GM03348 (cell line): Measurements from ENCODE around the gene DYNLT2.
A peak's percentile ranks its signal among the peaks of the same experiment; 100 is the strongest.

Source experiments
- DNase-seq: peaks from one replicate; pipeline ENCODE4 v3.0.0; 2012; ENCODE audit warnings: low spot score

Gene DYNLT2

DNA sequence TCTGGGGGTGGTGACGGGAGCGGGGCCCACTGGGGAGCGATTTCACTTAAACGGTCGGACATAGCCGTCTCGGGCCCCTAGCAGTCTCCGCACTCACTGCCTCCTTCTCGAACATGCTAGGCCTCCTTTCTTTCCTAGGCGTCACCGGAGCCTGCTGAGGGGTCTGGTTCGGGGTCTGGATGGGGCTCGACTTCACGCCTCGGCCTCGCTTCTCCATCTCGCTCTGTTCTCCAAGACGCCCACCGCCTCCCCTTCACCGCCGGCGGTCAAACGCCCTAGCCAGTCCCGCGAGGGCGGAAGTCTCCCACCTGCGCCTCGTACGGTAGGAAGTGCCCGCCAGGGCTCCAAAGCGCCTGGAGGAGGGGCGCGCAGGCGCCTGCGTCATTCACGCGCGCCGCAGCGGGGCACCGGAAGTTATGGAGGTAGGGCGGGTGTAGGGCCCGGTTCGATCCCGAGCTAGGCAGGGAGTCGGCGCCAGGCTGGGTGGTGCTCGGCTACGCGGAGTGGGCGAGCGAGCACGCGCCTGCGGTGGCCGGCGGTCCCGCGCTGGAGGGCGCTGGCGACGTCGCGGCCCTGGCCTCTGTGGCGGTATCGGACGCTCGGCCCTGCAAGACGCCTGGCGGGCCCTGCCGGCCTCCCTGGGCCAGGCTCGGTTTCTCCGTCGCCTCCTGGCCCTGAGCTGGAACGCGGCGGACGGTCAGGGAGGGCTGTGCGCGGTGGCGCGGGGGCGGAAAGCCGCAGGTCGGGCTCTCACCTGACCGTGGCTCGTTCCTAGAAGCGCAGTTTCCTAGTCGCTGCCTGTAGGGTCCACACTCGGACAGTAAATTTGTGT lies at the start of gene DYNLT2, which contains the start of gene ERMARD:
DYNLT2 (minus strand) TSS at position 331 of the 832 bp plus-strand sequence; CDS start at position 217, 114 bp downstream.
ERMARD (plus strand) TSS at position 381 of the 832 bp plus-strand sequence; CDS start at position 417, 36 bp downstream.
- DNase-seq: peak; percentile 97

GRCh38 chr6:169800668-169801395 lies 49.5 kb upstream of the DYNLT2 start:
- DNase-seq: peak; percentile 76

DNA sequence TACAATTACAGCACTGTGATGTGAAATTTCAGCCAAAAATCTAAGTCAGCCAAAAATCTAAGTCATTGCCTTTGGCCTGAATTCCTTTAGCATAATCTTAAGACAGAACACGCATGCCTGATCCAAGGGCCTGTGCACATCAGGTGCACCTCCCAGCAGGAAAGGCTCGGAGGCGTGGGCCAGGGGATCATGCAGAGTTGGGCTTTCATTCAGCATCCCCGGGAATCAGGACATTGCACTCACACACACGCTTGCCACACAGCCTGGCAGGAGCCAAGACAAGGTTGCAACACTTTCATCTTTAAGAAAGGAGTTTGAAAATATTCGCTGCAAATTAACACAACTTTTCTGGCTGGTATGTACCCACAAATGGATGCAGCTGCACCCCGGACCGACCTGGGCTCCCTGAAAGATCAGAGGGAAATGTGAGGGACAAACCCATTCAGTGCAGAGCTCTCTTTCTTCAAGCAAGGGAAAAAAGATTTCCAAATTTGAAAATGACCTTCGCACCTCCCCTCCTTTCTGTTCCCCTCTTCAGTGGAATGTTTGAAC lies 48.8 kb upstream of the DYNLT2 start:
- DNase-seq: peak; percentile 29

GRCh38 chr6:169799474-169799926 lies 48.1 kb upstream of the DYNLT2 start:
- no peak for DNase-seq

GRCh38 chr6:169798764-169799473 lies 47.5 kb upstream of the DYNLT2 start:
- no peak for DNase-seq

- no peak for DNase-seq
Measured at GRCh38 chr6:169795196-169795595, 43.8 kb upstream of the DYNLT2 start.

DNA sequence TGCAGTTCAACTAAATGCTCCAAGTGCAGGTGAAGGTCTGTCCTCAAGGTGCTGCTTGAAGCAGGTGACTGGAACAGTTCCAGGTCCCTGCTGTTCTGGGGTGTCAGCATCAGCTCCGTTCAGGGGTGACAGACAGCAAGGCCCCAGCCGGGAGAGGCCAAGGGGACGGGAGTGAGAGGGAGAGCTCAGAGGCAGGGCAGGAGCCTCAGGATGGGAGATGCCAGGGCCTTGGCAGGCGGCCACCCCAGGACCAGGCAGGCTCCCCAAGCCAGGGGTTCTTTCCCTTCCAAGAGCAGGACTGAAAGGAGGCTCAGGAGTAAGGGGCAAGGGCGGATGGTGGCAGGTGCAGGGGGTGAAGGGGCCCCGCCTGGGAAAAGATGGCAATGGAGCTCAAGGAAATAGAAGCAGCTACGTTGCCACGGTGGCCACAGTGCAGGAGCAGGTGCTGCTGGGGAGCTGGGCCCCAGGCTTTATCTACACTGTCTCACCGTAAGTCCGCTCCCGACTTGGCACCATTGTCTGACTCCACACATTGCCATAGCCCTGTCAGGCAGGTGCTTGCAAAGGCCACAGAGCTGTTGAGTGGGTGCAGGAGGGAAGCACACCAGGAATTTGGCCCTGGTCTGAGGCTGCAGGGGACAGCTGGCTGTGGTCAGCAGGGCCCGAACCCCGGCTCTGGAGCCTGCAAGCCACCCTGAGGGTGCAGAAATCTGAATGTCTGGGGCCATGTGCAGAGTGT lies 43.1 kb upstream of the DYNLT2 start:
- no peak for DNase-seq

DNA sequence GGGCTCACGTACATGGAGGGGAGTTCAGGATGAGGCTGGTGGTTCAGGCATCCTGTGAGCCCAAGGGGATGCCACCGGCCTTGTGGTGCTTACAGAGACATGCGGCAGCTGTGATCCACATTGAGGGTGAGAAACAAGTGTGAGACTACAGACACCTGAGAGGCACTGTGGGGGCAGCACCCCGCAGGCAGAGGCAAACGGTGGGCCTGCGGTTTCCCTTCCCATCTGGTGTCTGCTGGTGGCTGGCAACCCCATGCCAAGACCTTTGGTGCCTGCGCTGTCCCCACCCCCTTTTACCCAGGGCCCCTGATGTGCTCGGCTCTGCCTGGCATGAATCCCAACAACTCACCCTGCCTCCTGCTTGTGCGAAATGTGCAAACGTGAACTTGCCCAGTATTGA lies 42.0 kb upstream of the DYNLT2 start:
- no peak for DNase-seq

DNA sequence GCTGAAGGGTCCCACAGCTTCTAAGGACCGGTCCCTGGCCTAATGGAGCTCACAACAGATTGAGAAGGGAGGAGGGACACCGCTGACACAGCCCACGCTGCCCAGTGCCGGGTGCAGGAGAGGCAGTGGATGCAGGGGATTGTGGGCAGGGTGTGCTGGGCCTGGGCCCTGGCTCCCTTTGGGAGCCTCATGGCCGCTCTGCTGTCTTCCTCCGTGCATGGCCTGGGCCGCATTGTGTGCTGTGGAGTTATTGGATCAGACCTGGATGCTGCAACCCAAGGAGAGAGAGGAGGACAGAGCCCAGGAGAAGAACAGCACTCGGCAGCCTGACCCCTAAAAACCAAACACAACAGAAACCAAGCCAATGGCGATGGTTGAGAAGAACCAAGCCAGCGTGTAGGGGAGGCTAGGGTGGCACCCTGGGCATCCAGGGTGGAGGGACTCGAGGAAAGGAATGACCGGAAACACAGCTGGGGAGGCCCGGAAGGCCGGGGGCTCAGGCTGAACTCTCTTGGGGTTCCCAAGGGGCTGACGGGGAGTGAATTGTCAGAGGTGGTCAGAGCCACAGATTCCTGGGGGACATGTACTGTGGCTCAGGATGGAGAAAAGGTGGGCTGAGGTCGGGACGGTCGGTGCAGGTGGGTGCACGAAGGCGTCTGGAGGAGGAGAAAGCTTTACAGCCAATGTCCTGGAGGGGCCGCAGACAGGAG lies 41.1 kb upstream of the DYNLT2 start:
- no peak for DNase-seq

DNA sequence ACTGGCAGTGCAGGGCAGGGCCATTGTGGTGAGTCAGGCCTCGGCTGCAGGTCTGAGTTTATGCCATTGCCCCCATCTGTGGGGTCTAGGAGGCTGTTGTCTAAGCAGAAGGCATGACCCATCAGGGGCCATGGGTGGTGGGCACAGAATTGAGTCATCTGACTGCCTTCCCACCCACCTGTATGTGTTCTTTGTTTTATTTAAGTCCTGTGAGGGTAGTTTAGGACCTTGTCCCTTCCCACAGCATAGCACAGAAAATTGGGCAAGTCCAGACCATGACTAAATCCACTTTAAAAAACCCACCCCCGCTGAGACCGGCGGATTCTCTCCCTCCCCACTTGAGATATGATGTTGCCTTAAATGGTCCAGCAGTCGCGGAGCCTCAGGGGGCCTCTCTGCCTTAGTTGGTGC lies 40.4 kb upstream of the DYNLT2 start:
- DNase-seq: no peak

DNA sequence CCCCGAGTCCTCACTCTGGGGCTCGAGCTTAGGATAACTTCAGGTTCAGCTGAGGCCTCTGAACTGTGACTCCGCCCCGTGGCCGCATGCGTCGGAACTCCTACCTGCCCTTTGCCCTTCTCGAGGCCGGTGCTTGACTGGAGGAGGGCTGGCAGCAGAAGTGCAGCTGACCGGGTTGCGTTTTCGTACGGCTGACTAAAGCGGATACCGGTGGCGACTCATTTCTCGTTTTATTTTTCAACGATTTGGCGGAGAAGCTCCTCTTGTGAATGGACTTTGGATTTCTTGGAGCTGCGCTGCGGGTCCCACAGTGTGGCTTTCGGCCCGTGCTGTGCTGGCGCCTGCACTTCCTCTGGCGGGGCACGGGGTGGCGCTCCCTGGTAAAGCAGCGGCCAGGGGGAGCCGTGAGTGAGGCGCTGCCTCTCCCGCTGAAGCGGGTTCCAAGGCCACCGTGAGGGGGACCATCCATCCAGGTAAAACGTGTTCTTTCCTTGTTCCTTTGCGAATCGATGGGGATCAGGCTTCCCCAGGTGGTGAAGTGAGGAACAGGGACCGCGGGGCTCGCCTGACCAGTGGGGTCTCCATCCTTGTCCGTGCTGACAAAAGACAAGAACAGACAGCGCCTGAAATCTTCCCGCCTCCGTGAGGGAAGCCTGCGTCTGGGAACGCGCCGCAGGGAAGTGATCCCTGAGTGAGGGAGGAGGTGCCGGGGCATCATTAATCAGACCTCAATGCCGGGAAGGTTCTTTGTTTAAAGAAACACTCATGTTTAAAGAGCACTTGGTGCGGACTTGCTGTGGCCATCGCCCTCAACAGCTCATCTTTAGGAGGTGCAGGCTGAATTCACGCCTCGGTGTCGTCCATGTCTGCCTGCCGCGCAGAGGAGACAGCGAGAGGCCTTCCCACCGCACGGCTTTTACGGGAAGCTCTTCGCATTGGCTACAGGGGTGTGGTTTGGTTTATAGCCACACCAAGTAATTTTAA lies 38.9 kb upstream of the DYNLT2 start:
- peak; percentile 95 for DNase-seq

DNA sequence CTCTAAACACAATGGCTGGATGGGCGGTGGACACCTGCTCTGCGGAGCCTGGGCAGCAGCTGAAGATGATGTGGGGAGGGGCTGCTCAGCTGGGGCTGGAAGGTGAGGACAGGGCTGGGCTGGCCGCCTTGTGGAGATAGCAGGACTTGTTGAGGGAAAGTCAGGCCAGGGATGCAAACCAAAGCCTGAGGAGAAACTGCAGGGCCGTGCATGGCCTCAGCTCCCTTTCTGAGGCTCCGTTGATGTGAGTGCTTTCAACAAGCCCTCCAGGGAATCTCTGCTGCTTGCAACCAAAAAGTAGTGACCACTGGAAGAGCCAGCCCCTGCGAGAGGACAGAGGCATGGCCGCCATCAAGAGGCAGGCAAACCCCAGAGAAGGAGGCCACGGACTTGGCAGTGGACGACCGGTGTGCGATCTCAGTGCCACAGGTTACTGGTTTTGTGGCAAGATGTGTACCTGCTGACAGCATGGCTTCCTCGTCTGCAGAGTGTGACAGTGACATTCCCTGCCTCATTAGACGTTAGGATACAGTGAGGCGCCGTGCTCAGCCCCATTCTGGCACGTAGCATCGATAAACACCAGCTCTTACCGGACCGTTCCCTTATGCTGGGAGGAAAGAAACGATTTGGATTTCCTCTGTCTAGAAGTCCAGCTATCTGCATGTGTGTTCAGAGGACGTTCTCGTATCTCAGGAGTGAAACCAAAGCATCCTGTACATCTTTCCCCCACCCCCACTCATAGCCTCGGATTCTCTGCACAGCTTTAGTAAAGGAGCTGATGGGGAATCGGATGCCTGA lies 38.0 kb upstream of the DYNLT2 start:
- no peak for DNase-seq

- no peak for DNase-seq
Measured at GRCh38 chr6:169788809-169789145, 37.4 kb upstream of the DYNLT2 start.

GRCh38 chr6:169787797-169788196 lies 36.4 kb upstream of the DYNLT2 start:
- DNase-seq: no peak

GRCh38 chr6:169786349-169786748 lies 35.0 kb upstream of the DYNLT2 start:
- DNase-seq: no peak

GRCh38 chr6:169785566-169785965 lies 34.2 kb upstream of the DYNLT2 start:
- no peak for DNase-seq

GRCh38 chr6:169784821-169785340 lies 33.5 kb upstream of the DYNLT2 start:
- DNase-seq: no peak

GRCh38 chr6:169783971-169784820 lies 32.8 kb upstream of the DYNLT2 start:
- no peak for DNase-seq
